Ureter (tissue), 1 donor: ENCODE data around the gene EFHC2. TPM values are rescaled to one million over a fixed set of nuclear protein-coding genes. Genes with fewer than 3 reads are reported as not detected.
"Not testable (repeated sequence)": the region's sequence is repeated elsewhere in the genome, so short reads cannot be mapped to it uniquely, and the experiment has no call there.

Experiments used
- DNase-seq: peaks from one replicate; pipeline ENCODE4 v3.0.0-alpha.2; 2020; ENCODE audit warnings: low spot score
- total RNA-seq: library from RNA; stranded (reverse); gene quantifications from one replicate; pipeline ENCODE4 v1.2.4, GENCODE V29; 2023
- donor health status: DM: yes; HTN: yes; CAD: no.

Gene EFHC2
- total RNA-seq, 1 donor from 2014 or later = 2.3 TPM

DNA sequence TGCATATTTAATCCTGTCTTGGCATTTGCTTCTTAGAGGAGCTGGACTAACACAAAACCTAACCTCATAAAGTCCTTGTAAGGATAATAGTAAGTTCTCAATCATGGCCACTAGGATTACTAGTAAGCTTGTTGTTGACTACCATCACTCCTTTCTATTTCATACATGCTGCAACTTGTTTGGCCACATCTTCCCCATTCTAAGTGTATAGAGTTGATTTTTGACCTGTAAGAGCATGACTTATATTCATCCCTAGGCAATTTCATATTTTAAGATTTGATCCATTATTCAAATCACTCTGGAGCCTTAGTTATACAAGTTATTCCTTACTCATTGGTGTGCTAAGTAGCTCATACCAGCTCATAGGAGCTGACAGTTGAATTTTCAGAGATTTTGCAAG is 109.4 kb downstream of the EFHC2 start:
- no peak for DNase-seq

DNA sequence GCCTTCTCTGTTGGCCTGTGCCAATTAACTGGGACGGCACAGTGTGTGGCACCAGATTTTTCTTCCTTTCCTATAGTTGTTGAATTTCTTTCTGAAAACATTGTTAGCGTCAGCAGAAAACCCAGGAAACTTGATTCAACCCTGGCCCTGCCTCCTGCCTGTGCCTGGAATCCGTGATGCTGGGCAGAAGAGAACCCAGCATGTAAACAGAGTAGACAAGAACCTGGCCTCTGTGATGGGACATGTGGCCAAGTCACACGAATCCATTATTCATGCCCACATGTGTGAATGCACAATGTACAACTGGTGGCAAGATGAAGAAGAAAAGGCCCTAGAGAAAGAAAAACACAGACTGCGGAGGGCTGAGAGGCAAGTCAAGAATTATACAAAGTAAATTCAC is 111.4 kb downstream of the EFHC2 start:
- DNase-seq = no peak

DNA sequence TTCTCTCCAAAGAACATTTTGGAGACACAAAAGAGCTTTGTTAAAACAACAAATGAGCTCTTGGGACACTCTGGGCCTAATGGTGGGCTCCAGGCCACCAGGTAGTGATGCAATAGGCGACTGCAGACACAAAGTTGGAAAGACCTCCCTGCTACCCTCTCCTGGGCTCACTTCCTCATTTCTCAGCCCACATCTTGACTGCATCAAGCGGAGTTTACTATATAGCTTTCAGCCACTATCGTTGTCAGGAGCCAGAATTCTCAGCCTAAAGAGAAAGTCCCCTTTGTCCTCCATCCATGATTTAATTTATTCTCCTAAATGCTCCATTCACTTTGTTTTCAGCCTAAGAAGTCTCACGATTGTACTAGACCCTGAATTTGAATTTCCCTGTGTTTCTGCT is 114.9 kb downstream of the EFHC2 start:
- no peak for DNase-seq

DNA sequence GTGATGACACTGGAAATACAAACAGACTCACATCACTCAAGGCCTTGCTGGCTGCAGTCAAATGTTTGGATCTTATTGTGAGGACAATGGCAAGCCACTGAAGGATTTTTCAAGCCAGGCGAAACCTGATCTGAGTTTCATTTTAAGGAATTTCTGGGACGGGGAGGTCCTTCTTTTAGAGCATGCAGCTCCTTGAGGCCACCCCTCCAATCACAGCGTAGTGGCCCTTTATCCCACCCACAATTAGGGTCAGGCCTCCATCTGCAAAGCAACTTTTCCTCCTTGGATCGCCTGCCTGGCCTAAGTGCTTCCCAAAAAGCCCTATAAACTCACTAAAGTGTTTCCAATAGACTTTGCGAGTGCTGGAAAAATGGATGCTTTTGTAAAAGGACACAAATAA is 115.5 kb downstream of the EFHC2 start:
- DNase-seq = no peak

DNA sequence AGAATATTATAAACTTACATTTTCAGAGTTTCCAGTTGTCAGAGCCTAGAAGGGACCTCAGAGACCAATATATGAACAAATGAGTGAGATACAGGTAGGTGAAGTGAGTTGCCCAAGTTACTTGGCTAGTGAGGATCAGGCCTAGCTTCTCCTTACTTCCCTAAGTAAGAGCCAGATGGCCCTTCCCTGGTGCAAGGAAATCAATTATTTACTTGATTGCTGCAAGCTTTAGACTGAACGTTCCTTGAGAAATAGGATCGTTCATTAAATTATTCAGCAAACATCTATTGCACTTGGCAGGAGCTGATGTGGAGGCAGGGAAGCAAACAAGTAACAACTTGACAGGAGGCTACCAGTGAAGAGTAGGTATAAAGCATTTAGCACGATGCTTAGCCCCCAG is 117.8 kb downstream of the EFHC2 start:
- no peak for DNase-seq

DNA sequence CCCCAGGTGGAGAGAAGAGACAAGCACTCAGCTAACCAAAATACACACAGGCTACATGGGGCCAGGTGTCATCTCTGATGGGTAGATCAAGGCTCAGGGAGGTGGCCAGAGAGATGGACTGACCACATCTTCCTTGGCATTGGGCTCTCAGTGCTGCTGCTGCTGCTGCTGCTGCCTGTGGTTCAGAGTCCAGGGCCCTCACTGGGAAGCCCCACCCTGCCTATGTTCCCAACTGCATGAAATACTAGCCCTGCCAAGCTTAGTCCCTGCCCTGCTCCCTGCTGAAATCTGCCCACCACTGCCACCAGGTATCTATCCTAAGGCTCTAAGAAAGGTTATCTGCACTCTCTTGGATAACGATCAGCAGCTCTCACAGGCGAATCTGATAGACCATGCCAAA is 118.7 kb downstream of the EFHC2 start:
- no peak for DNase-seq

DNA sequence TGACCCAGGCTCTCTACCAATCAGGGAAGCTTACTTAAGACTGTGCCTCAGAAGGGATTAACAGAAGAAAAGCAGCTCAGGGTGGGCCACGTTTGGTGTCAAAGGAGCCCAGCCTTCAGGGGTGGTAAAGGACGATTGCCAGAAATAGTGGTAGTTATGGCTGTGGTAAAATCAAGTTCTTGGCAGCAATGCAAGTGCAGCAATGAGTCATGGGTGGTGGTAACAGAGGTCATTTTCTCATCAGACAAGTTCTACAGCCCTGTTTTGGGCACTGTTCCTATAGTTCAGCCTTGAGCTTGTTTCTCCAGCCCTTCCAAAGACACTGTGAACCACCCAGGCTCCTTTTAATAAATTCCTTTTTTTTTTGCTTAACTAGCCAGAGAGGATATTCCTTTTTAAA is 120.3 kb downstream of the EFHC2 start:
- DNase-seq = peak; percentile 61

DNA sequence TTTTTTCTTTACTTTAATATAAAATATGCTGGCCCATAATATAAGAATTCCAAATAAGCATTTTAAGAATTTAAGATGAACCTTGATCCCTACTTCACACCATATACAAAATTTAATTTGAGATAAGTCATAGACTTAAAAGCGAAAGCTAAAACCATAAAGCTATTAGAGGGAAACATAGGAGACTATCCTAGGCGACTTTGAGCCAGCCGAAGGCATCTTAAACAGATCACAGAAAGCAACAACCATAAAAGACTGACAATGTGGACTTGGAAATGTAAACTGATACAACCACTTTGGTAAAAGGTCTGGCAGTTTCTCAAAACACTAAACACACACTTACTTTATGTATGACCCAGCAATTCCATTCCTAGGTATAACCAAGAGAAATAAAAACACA is 125.0 kb downstream of the EFHC2 start:
- DNase-seq = no peak

DNA sequence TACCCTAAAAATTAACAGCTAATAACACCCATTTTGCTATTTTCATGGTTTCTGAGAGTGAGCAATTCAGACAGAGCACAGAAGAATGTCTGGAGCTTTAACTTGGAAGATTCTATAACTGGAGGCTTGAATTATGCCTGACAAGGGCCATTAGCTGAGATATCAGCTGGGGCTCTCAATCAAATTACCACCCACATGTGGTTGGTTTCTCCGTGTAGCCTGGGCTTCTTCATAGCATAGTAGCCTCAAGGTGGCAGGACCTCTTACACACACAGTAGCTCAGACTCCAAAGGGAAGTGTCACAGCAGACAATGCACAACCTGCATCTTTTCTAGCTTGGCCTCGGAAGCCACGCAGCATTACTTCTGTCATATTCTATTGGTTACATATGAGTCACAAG is 127.3 kb downstream of the EFHC2 start:
- DNase-seq = no peak

DNA sequence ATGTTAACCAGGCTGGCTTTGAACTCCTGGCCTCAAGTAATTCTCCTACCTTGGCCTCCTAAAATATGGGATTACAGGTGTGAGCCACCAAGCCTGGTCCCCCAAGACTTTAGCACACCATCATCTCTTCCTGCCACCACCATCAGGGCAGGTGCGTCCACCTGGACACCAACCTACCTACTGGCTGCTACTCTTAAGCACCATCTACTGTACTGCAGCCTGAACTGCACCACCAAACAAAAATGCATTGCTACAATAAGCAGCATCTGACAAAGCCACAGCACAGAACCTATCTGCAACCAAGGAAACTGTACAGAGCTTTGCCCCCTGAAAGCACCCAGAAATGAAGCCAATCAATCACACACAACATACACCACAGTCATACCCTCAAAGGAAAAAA is 139.7 kb downstream of the EFHC2 start:
- DNase-seq = no peak

DNA sequence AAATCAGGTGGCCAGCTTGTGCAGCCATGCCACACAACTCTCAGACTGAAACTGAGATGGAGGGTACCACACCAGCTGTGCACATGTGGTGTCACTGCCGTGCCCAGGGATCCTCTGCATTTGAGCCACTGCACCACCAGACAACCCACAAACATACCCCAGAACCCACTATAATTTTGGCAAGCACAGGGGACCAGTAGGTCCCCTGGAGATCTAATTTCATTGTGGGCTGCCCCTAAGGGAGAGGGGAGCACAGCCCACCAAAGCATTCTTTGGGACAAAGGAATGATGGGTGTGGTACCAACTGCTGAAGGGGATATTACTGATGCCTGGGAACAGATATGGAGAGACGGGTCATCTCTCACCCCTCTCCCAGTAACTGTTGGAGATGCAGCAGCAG is 140.9 kb downstream of the EFHC2 start:
- no peak for DNase-seq

DNA sequence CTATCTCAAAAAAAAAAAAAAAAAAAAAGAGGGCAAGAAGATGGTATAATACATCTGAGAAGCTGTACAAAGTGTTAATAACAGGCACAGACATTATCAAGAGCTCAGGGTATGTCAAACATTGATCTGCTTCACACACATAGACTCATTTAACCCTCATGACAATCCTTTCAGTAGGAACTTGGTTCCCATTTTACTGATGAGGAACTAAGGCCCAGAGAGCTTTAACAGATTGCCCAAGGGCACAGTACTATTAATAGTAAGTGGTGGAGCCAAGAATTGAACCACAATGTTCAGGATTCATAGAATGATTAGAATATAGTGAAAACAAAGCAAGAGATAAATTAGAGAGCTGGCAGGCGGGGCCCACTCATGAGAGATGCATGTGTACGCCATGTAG is 154.4 kb downstream of the EFHC2 start:
- DNase-seq = no peak

DNA sequence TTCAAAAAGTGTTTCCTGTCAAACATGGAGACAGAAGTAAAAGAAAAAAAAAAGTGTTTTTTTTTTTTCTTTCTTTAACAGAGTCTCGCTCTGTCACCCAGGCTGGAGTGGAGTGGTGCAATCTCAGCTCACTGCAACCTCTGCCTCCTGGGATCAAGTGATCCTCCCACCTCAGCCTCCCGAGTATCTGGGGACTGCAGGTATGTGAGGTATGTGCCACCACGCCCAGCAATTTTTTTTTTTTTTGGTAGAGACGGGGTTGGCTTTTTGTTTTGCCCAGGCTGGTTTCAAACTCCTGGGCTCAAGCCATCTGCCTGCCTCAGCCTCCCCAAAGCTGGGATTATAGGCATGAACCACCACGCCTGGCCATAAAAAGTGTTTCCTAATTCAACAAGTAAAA is 155.6 kb downstream of the EFHC2 start:
- DNase-seq = not testable (repeated sequence)

DNA sequence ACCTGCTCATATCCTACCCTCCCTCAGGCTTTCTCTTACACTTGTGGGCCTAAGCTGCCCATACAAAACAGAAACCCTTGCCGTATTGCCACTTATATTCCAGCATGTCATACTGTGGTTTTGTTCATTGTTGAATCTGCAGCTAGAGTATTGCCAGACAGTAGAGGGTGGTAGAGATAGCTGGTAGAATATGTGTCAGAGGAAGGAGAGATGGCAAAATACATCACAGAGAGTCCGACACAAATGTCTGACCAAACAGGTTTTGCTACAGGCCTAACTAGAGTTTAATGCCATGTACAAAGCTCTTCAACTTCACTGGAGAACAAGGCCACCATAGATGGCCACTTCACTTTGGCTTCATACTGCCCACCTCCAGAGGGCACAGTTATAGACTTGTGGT is 160.1 kb downstream of the EFHC2 start:
- no peak for DNase-seq

DNA sequence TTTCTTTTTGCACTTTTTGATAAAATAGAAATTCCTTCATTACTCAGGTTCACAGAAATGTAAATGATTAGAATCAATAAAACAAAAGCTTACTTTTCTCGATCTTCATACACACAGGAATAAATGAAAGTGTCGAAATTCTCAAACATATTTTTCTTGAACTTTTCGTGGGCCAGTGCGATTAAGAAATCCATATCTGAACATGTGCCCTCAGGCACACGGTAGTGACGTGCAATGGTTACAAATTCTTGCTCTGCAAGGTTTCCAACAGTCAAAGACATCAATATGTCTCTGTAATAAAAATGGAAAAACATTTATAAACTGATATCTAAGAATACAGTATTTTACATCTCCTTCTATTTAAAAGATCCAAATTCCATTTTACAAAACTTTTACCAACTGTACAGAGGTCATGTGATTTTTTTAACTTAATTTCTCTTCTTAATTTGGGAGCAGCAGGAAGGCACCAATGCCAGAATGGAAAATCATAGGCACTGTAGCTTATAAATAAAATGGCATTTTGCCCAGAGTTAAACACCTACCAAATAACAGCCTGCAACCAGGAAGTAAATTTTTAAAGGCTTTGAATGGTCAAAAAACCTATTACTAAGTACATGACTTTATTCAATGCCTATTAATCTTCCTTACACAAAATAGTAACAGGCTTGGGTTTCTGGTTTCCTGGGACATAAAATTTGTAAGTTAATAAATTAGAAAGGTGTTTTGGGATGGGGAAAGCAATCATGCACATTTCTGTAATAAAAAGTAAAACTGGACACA is 165.0 kb downstream of the EFHC2 start:
- DNase-seq = no peak

DNA sequence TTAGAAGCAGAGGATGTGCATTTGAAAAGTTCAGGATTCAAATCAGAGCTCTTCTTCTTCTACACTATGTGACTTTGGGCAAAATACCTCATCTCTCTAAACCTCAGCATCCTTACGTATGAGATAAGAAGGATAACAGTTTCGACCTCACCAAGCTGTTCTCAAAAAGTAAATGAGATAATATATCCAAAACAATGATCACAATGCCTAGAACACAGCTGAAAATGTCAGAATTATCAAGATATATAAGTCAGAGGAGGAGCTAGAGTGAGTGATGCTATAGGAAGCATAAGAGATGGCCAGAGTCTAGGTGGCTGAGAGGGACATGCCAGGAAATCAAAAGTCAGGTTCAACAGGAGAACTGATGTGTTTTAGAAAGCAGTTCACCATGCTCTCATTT is 168.0 kb downstream of the EFHC2 start:
- DNase-seq = no peak

DNA sequence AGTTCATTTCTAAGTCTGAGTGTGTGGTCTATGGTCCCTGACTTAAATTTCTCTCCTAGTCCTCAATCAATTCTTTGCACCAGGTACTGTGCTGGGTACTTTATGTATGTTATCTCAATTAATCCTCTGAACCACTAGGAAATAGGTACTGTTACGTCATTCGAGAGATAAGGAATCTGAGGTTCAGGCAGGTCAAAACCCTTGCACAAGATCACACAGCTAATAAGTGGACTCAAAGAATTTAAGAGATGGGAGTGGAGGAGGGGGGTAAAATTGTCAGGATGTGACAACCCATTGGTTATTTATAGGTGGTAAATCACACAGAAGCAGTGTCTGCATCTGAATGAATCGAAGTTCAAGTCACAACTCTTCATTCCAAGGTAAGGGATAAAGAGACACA is 169.4 kb downstream of the EFHC2 start:
- DNase-seq = no peak

DNA sequence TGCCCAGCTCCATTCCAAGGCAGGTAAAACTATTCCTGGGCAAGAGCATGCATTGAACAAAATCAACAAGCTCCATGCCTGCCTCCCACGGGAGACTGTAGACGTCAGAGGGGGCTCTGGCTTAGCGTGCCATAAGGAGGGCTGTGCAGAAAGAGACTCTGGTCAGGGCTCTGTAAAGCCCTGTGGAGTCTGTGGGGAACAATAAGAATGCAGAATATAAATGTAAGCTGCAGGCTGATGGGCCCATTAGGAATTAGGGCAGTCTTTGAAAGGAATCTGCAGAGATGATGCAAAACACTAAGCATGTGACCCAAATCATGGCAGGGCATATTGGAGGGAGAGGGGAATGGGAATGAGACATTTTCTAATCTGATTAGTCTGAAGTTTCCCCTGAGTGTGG is 170.3 kb downstream of the EFHC2 start:
- DNase-seq = no peak

DNA sequence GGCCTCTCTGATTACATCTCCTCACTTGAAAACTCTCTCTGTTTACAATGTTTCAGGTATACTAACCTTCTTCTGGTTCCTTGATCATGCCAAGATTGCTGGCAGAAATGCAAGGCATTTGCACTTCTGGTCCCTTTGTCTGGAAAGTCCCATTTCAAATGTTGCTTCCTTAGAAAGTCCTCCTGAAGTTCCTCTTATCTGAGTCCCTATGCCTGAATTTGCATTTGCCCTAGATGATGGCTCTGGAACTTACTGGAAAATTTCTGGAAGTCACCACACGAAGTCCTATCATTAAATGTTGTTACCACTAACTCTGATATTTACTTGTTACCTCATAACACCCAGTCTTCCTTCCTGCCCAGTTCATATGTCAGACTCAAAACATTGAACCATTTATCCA is 176.4 kb downstream of the EFHC2 start:
- no peak for DNase-seq

DNA sequence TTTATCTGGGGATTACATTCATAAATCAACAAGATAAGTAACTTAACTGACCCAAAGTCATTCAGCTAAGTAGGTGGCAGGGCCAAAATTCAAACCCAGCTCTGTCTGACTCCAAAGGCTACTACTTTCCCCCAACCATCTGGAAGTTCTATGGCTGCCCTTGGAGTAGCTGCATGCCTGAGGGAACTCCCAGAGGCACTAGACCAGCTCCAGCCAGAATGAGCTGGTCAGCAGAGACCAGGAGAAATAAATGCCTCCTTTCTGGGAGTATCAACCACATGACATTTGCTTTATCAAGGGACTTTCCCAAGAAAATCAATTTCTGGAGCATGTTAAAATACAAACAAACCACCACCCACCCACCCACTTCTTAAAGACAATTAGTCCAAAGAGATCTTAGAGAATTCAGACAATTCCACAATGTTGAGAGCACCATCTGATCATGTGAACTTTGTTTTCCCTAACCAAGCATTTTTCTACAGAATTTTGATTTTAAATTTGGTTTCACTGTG is 180.5 kb downstream of the EFHC2 start:
- DNase-seq = no peak

DNA sequence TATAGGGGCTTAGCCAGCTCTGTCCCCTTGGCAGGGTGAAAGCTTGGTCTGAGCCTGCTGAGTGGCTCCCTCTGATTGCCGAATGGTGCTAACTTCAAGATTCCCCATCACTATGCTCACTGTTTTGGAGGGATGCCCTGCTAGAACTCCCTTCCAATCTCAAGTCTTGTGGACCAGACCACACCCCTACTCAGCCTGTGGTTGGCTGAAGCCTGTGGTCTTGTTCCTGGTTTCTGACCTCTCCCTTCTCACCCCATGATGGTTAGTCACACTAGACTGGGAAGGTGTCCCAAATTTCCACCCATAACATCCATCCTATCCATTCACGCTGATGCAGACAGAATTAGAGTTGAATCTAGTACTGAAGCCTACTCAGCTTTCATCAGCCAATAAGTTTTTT is 185.6 kb downstream of the EFHC2 start:
- DNase-seq = no peak

DNA sequence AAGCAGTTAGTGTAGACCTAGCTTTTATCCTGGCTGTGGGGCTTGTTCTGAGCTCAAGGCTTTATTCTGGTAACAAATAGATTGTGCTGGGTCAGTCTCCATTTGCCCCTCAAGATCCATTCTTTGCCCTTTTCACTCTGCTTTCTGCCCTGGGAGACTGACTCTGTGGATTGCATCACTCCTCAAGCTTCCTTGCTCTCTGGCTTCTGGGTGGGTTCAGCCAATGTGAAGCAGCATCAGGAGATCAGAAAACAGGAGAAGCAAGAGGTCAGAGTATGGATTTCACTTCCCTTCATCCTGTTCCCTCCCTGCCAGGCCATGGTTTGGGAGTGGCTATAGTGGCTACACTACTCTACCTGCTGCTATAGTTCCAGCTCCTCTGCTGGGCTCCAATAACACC is 186.2 kb downstream of the EFHC2 start:
- no peak for DNase-seq

DNA sequence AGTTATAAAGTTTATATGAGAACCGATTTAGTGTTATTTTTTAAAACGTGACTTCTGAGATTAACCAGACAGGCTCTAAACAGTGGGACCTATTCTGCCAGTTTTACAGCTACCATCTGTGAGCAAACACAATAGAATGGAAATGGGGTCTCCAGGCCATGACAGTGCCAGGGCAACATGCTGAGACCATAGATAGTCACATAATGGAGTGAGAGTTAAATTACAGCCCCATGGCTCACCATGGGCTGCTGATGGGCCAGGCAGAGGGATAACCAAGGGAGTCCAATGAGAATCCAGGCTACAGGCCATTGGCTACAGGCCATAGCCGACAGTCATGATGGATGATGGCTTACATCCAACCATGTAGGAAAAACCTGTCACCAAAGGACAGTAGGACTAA is 186.7 kb downstream of the EFHC2 start:
- no peak for DNase-seq

DNA sequence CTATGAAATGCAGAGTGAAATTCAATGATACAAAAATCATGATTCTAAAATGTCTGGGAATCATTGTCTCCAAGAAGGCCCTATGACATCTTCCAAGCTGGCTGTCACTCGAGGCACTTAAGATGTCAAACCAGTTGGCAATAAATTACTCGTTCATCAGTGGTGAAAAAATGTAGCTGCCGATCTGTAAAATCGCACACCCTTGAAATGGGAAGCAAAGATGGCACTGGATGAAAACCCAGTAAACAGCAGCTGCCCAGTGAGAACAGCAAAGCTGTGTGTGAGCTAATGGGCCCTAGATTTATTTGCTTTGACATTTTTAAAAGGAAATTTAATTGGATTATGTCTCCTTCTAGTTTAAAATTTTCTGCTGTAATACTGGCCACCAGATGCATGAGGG is 188.3 kb downstream of the EFHC2 start:
- no peak for DNase-seq
